Natural killer cell (primary cell): ENCODE measurements around the gene ELN. TPM values are rescaled to one million over a fixed set of nuclear protein-coding genes. Genes with fewer than 3 reads are reported as not detected.

Source experiments
- ATAC-seq, 3 donors: fragments of 150-1000 bp in 2 of 3; fragments of 200-7000 bp in 1 of 3; cut with Tn5 transposase; 1 replicate in 1 of 3; 2 replicates in 2 of 3; pipeline ENCODE4 v1.10.0; 2021; ENCODE audit warnings: mild to moderate bottlenecking in 2 of 3, moderate library complexity in 2 of 3
- DNase-seq, 2 donors: peaks; one replicate each; pipeline versions ENCODE4 v3.0.0 to v3.0.0-alpha.2; 2013 to 2021; ENCODE audit warnings: mixed read lengths in 1 of 2
- H3K27ac ChIP-seq: one replicate; pipeline ENCODE4 v1.5.1; 2013; ENCODE audit warnings: mild to moderate bottlenecking, low read length
- H3K27me3 ChIP-seq: one replicate; pipeline ENCODE4 v1.6.1; 2013; ENCODE audit warnings: low read length; ENCODE audit not compliant: control insufficient read depth, insufficient read depth
- H3K36me3 ChIP-seq: one replicate; pipeline ENCODE4 v1.6.1; 2013; ENCODE audit warnings: low read length; ENCODE audit not compliant: control insufficient read depth, insufficient read depth
- H3K4me1 ChIP-seq: one replicate; pipeline ENCODE4 v1.6.1; 2013; ENCODE audit warnings: low read length; ENCODE audit not compliant: control insufficient read depth, insufficient read depth
- H3K4me3 ChIP-seq: one replicate; pipeline ENCODE4 v1.5.1; 2013; ENCODE audit warnings: low read length
- H3K9me3 ChIP-seq: one replicate; pipeline ENCODE4 v1.6.1; 2013; ENCODE audit warnings: low read length; ENCODE audit not compliant: control insufficient read depth, insufficient read depth
- H3K27ac Mint-ChIP-seq, 2 donors: one replicate each; pipeline ENCODE4 v1.8.0; 2022; ENCODE audit warnings: mild to moderate bottlenecking in 2 of 2, mixed read lengths in 2 of 2, moderate library complexity in 1 of 2
- H3K27me3 Mint-ChIP-seq, 2 donors: one replicate each; pipeline ENCODE4 v1.8.0; 2022; ENCODE audit warnings: low read depth in 2 of 2, mixed read lengths in 2 of 2
- H3K36me3 Mint-ChIP-seq: one replicate; pipeline ENCODE4 v1.8.0; 2022; ENCODE audit warnings: mixed read lengths
- H3K4me1 Mint-ChIP-seq, 2 donors: one replicate each; pipeline ENCODE4 v1.8.0; 2022; ENCODE audit warnings: mixed read lengths in 2 of 2
- H3K4me3 Mint-ChIP-seq: one replicate; pipeline ENCODE4 v1.8.0; 2022; ENCODE audit warnings: mild to moderate bottlenecking, moderate library complexity, mixed read lengths
- H3K9me3 Mint-ChIP-seq, 2 donors: one replicate each; pipeline ENCODE4 v1.8.0; 2022; ENCODE audit warnings: mixed read lengths in 2 of 2
- WGBS: methylation state at CpG from one replicate; pipeline ENCODE4 v1.1.7; 2013; ENCODE audit warnings: missing lambda C conversion rate; ENCODE audit not compliant: insufficient coverage; 5-methylcytosine and 5-hydroxymethylcytosine counted together
- intact Hi-C: fragments of 100-400 bp; cut with micrococcal nuclease; formaldehyde crosslinking; loops from one replicate; pipeline ENCODE4 v1.14.2; 2022
- total RNA-seq, 4 donors: library from RNA; stranded (reverse); fragments of 120-200 nt in 1 of 4; gene quantifications; one replicate each; pipeline versions ENCODE4 v1.2.3 to v1.2.4, GENCODE V29; 2013 to 2022
- TF ChIP-seq, protein P1 (sequence below): fragments of 200-600 bp; IDR thresholded peaks from one replicate; pipeline ENCODE4 v1.8.0; 2022; ENCODE audit warnings: antibody characterized with exemption

Gene ELN
- total RNA-seq, 3 donors from 2014 or later (not counting 1 experiment from before 2014, with no cell fraction given): 0.75 TPM; not detected in 2

DNA sequence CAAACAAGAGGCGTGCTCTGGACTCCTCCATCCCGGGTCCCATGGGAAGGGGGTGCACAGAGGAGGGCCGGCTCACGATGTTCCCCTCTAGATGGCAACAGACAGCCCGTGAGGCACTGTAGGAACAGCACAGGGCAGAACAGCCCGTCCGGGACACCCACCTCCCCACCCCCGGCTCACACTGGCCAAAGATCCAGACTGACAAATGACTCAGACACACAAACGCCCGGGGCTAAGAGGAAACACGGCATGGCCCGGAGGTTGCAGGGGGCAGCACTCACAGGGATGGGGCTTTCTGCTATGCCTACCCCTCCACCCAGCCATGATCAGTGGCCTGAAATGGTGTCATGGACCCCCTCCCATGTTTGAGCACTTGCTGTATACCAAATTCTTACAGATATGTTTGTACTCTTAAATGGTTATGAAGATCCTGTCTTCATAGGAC lies 4.9 kb upstream of the ELN start:
- Histone ChIP-seq H3K27me3 (peaks cover 20% of the 10 kb centered on the region), H3K36me3 (no peaks in the 10 kb centered on the region), H3K4me1 (peaks cover 6% of the 10 kb centered on the region), H3K27ac (no peak overlapping the region), H3K4me3 (no peak overlapping the region), H3K9me3 (no peaks in the 10 kb centered on the region)
- H3K27ac Mint-ChIP-seq: no peak overlapping the region
- DNase-seq: no peak
- no peak for ATAC-seq
- intact Hi-C loops: no loop called here
- no peaks in the 10 kb centered on the region for H3K36me3 Mint-ChIP-seq
- no peak overlapping the region for H3K4me3 Mint-ChIP-seq
- no peaks in the 10 kb centered on the region for H3K9me3 Mint-ChIP-seq
- TF ChIP-seq, protein P1, sequence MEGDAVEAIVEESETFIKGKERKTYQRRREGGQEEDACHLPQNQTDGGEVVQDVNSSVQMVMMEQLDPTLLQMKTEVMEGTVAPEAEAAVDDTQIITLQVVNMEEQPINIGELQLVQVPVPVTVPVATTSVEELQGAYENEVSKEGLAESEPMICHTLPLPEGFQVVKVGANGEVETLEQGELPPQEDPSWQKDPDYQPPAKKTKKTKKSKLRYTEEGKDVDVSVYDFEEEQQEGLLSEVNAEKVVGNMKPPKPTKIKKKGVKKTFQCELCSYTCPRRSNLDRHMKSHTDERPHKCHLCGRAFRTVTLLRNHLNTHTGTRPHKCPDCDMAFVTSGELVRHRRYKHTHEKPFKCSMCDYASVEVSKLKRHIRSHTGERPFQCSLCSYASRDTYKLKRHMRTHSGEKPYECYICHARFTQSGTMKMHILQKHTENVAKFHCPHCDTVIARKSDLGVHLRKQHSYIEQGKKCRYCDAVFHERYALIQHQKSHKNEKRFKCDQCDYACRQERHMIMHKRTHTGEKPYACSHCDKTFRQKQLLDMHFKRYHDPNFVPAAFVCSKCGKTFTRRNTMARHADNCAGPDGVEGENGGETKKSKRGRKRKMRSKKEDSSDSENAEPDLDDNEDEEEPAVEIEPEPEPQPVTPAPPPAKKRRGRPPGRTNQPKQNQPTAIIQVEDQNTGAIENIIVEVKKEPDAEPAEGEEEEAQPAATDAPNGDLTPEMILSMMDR: no peak
- H3K4me1 Mint-ChIP-seq: peaks cover 13 to 15% of the 10 kb centered on the region in 2 donors
- 59% methylated on average over 12 of the region's 12 CpGs for whole genome bisulfite sequencing
- peaks cover 19% of the 10 kb centered on the region in 2 donors for H3K27me3 Mint-ChIP-seq

DNA sequence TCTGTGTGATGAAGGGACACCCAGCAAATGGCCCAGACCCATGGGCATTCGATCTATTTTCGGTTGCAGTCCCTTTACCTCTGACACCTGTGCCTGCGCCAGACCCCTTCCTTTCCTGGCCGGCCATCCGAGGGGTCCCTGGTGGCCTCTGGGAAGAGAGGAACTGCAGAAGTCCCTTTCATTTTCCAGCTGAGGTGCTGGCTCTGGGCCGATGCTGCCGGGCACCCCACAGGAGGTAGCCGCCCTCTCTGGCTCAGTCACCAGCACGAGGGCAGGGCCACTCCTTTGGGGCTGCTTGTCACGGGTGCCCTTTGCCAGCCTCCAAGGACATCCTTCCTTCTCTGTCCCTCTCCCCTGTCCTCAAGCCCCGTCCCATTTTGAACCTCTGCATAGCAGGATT lies 4.2 kb upstream of the ELN start:
- Mint-ChIP-seq H3K9me3 (no peaks in the 10 kb centered on the region), H3K4me3 (no peak overlapping the region), H3K27ac (no peak overlapping the region), H3K27me3 (peaks cover 16 to 23% of the 10 kb centered on the region in 2 donors), H3K4me1 (peaks cover 13 to 18% of the 10 kb centered on the region in 2 donors), H3K36me3 (no peaks in the 10 kb centered on the region)
- no peak for ATAC-seq
- H3K9me3 ChIP-seq: no peaks in the 10 kb centered on the region
- H3K4me1 ChIP-seq: peaks cover 6% of the 10 kb centered on the region
- peaks cover 25% of the 10 kb centered on the region for H3K27me3 ChIP-seq
- no peak overlapping the region for H3K27ac ChIP-seq
- 82% methylated on average over 11 of the region's 11 CpGs for WGBS
- TF ChIP-seq, protein P1: no peak
- no peaks in the 10 kb centered on the region for H3K36me3 ChIP-seq
- no peak for DNase-seq
- intact Hi-C loops: no loop called here
- no peak overlapping the region for H3K4me3 ChIP-seq

DNA sequence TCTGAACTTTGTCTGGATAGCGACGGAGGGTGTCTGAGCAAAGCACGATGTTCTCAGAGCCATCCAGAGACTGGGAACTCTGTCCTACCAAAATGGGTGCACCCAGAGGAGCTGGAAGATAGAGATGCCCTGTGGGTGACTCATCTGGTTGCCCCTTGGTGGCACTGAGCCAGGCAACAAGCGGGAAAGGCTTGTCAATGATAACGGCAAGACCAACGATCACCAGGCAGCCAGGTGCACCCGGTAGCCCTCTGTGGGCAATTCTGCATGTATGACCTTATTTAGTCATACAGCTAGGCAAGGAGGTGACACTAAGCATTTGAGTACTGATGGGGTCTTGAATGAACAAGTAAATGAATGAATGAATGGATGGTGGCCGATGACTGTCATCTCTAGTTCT lies 2.8 kb upstream of the ELN start:
- peaks cover 20 to 30% of the 10 kb centered on the region in 2 donors for H3K4me1 Mint-ChIP-seq
- no peaks in the 10 kb centered on the region for H3K9me3 ChIP-seq
- 34% methylated on average over 8 of the region's 8 CpGs for WGBS
- no peak overlapping the region for H3K27ac ChIP-seq
- H3K27ac Mint-ChIP-seq: no peak overlapping the region
- H3K36me3 ChIP-seq: no peaks in the 10 kb centered on the region
- H3K27me3 ChIP-seq: peaks cover 30% of the 10 kb centered on the region
- peaks cover 30 to 33% of the 10 kb centered on the region in 2 donors for H3K27me3 Mint-ChIP-seq
- no peak overlapping the region for H3K4me3 Mint-ChIP-seq
- DNase-seq (no peak), ATAC-seq (no peak)
- intact Hi-C loops: no loop called here
- no peaks in the 10 kb centered on the region for H3K36me3 Mint-ChIP-seq
- peaks cover 6% of the 10 kb centered on the region for H3K4me1 ChIP-seq
- TF ChIP-seq, protein P1: no peak
- H3K4me3 ChIP-seq: no peak overlapping the region
- H3K9me3 Mint-ChIP-seq: no peaks in the 10 kb centered on the region

DNA sequence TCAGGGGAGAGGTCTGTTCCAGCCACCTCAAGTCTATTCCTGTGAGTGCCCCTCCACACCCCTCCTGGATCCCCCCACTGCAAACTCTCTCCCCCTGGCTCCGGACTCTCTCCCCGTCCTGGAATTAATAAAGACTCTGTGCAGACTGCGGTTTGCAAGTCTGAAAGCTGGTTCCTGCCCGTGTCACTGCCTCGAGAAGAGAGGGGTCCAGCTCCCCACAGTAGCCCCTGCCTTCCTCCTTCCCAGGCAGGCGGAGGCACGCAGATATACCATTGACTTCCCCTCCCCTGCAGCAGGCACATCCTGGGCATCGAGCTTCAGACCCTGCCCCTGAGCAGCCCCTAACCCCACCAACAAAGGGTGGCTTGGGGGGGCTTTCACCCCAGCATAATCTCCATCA lies 2.2 kb upstream of the ELN start:
- H3K4me1 ChIP-seq: peaks cover 6% of the 10 kb centered on the region
- H3K36me3 Mint-ChIP-seq: no peaks in the 10 kb centered on the region
- no peak overlapping the region for H3K4me3 Mint-ChIP-seq
- no peaks in the 10 kb centered on the region for H3K9me3 Mint-ChIP-seq
- intact Hi-C loops: loop anchor here (2.0 kb wide), 1 partner anchor 375 kb away; no protein-coding TSS in a partner anchor
- H3K4me1 Mint-ChIP-seq: peaks cover 20 to 30% of the 10 kb centered on the region in 2 donors
- no peaks in the 10 kb centered on the region for H3K36me3 ChIP-seq
- no peak overlapping the region for H3K27ac Mint-ChIP-seq
- no peak overlapping the region for H3K4me3 ChIP-seq
- H3K27ac ChIP-seq: no peak overlapping the region
- WGBS: 4% methylated on average over 8 of the region's 8 CpGs
- TF ChIP-seq, protein P1: no peak
- H3K27me3 ChIP-seq: peaks cover 30% of the 10 kb centered on the region
- H3K27me3 Mint-ChIP-seq: peaks cover 31 to 33% of the 10 kb centered on the region in 2 donors
- no peaks in the 10 kb centered on the region for H3K9me3 ChIP-seq
- no peak for ATAC-seq
- DNase-seq: no peak
